Spinal cord (tissue), 10 donors: ENCODE data around the gene GPATCH4. TPM values are rescaled to one million over a fixed set of nuclear protein-coding genes. Genes with fewer than 3 reads are reported as not detected.

Source experiments
- DNase-seq, 6 donors: peaks; one replicate each; pipeline versions ENCODE4 v3.0.0 to v3.0.0-alpha.2; 2013 to 2015; ENCODE audit warnings: low spot score in 6 of 6, low read depth in 4 of 6
- H3K27ac ChIP-seq: one replicate; pipeline ENCODE4 v1.5.1; 2013; ENCODE audit warnings: low read depth, low read length, control low read depth
- H3K27me3 ChIP-seq: one replicate; pipeline ENCODE4 v1.6.1; 2013; ENCODE audit warnings: low read length; ENCODE audit not compliant: control insufficient read depth, insufficient read depth
- H3K36me3 ChIP-seq: one replicate; pipeline ENCODE4 v1.6.1; 2013; ENCODE audit warnings: low read length; ENCODE audit not compliant: control insufficient read depth, insufficient read depth
- H3K4me1 ChIP-seq: one replicate; pipeline ENCODE4 v1.6.1; 2013; ENCODE audit warnings: low read length; ENCODE audit not compliant: control insufficient read depth, insufficient read depth
- H3K4me3 ChIP-seq: one replicate; pipeline ENCODE4 v1.5.1; 2013; ENCODE audit warnings: low read depth, low read length, control low read depth
- H3K9me3 ChIP-seq: one replicate; pipeline ENCODE4 v1.6.1; 2013; ENCODE audit warnings: low read length; ENCODE audit not compliant: control insufficient read depth, insufficient read depth
- WGBS: methylation state at CpG from one replicate; pipeline ENCODE4 v1.1.5; 2013; ENCODE audit warnings: missing lambda C conversion rate; ENCODE audit not compliant: insufficient coverage; 5-methylcytosine and 5-hydroxymethylcytosine counted together
- polyA plus RNA-seq, 2 donors: library from polyadenylated mRNA; unstranded; fragments of 120-200 nt; gene quantifications; one replicate each; pipeline ENCODE4 v1.2.1, GENCODE V29; 2013; ENCODE audit not compliant: insufficient read length in 2 of 2
- total RNA-seq, 2 donors: library from RNA; depleted of rRNA in 1 of 2; stranded (reverse); fragments of 120-200 nt in 1 of 2; fragments of >200 nt in 1 of 2; gene quantifications; one replicate each; pipeline versions ENCODE4 v1.2.3 to v1.2.4, GENCODE V29; 2013 to 2014
- donor health status: healthy.

Gene GPATCH4
- total and polyA plus RNA-seq, 4 donors = 9.5 to 44.5 (median 25.7) TPM

GRCh38 chr1:156601892-156602291 is 613 bp upstream of the GPATCH4 start:
- peak overlapping the region; percentile 94 for H3K4me3 ChIP-seq
- H3K27ac ChIP-seq = peak overlapping the region; percentile 91
- H3K27me3 ChIP-seq = no peaks in the 10 kb centered on the region
- no peak for DNase-seq
- peaks cover 22% of the 10 kb centered on the region for H3K4me1 ChIP-seq
- 52% methylated on average over 5 of the region's 12 CpGs for WGBS
- peaks cover 17% of the 10 kb centered on the region for H3K36me3 ChIP-seq
- H3K9me3 ChIP-seq = no peaks in the 10 kb centered on the region

DNA sequence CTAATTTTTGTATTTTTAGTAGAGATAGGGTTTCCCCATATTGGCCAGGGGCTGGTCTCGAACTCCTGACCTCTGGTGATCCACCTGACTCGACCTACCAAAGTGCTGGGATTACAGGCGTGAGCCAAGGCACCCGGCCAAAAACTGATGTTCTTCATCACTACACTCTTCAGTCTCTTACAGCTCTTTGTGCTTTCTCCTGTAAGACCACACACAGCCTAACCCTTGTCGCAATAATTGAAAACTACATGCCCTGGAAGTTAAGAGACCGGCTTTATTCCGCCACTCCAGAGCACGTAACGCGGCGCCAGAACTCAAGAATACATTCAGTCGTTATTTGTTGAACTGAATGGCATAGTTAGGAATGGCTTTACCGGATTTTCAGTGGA is 552 bp downstream of the GPATCH4 start:
- peak overlapping the region; percentile 94 for H3K4me3 ChIP-seq
- H3K27ac ChIP-seq = no peak overlapping the region
- peaks cover 28% of the 10 kb centered on the region for H3K36me3 ChIP-seq
- H3K27me3 ChIP-seq = no peaks in the 10 kb centered on the region
- peaks cover 24% of the 10 kb centered on the region for H3K4me1 ChIP-seq
- H3K9me3 ChIP-seq = no peaks in the 10 kb centered on the region
- DNase-seq = no peak
- 4% methylated on average over 11 of the region's 13 CpGs for WGBS

- no peak for DNase-seq
- Histone ChIP-seq H3K27me3 (no peaks in the 10 kb centered on the region), H3K4me3 (no peak overlapping the region), H3K36me3 (peaks cover 37% of the 10 kb centered on the region), H3K9me3 (no peaks in the 10 kb centered on the region), H3K27ac (no peak overlapping the region), H3K4me1 (peaks cover 32% of the 10 kb centered on the region)
- WGBS = no CpG with 5 or more reads among the region's 3 CpGs
Observed at GRCh38 chr1:156599811-156600210, 1.5 kb downstream of the GPATCH4 start.

- 100% methylated on average over 1 of the region's 4 CpGs for WGBS
- Histone ChIP-seq H3K27me3 (no peaks in the 10 kb centered on the region), H3K36me3 (peaks cover 38% of the 10 kb centered on the region), H3K27ac (no peak overlapping the region), H3K4me1 (peaks cover 37% of the 10 kb centered on the region), H3K4me3 (no peak overlapping the region), H3K9me3 (no peaks in the 10 kb centered on the region)
- DNase-seq = no peak
Observed at GRCh38 chr1:156598731-156599432, 2.4 kb downstream of the GPATCH4 start.

DNA sequence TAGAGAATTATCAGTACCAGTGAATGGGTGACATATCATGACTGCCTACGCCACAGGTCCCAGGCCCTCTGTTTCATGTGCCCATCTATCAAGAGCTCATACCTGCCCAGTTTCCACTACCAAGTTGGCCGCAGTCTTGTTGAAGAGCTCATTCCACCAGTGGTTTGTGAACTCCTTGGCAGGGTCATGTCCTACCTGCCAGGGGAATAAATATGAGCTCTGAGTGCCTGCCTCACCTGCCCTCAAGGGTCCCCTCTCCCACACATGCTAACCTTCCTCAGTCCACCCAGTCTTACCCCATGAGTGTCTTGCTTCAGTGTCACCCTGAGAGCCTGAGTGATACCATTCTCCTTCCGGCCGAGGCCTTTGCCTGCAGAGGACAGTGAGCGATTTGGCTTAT is 3.2 kb downstream of the GPATCH4 start:
- no peak for DNase-seq
- Histone ChIP-seq H3K9me3 (no peaks in the 10 kb centered on the region), H3K27ac (no peak overlapping the region), H3K4me1 (peaks cover 45% of the 10 kb centered on the region), H3K4me3 (no peak overlapping the region), H3K27me3 (no peaks in the 10 kb centered on the region), H3K36me3 (peaks cover 43% of the 10 kb centered on the region)
- WGBS = 97% methylated on average over 5 of the region's 5 CpGs

GRCh38 chr1:156596426-156596825 is 4.9 kb downstream of the GPATCH4 start:
- Histone ChIP-seq H3K27ac (no peak overlapping the region), H3K4me1 (peaks cover 45% of the 10 kb centered on the region), H3K36me3 (peaks cover 48% of the 10 kb centered on the region), H3K27me3 (no peaks in the 10 kb centered on the region), H3K4me3 (no peak overlapping the region), H3K9me3 (no peaks in the 10 kb centered on the region)
- DNase-seq = no peak
- WGBS = 90% methylated on average over 1 of the region's 3 CpGs

DNA sequence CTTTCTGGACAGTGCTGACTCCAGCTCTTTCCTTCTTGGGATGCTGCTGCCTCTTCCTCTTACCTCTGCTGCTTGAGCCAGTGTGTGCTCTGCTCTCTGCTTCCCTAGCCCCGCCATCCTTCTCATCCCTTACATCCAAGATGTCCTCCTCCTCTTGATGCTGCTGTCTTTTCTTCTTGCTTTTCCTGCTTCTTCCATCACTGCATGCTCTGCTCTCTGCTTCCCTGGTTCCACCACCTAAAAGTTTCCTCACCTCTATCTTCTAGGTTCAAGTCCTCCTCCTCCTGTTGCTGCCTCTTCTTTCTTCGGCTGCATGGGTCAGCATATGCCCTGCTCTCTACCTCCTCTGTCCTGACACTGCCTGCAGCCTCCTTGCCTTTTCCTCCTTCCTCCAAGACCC is 6.3 kb downstream of the GPATCH4 start:
- H3K9me3 ChIP-seq = no peaks in the 10 kb centered on the region
- no peaks in the 10 kb centered on the region for H3K27me3 ChIP-seq
- 89% methylated on average over 2 of the region's 2 CpGs for WGBS
- H3K27ac ChIP-seq = peak overlapping the region; percentile 61
- DNase-seq = no peak
- H3K36me3 ChIP-seq = peaks cover 48% of the 10 kb centered on the region
- no peak overlapping the region for H3K4me3 ChIP-seq
- H3K4me1 ChIP-seq = peaks cover 36% of the 10 kb centered on the region

DNA sequence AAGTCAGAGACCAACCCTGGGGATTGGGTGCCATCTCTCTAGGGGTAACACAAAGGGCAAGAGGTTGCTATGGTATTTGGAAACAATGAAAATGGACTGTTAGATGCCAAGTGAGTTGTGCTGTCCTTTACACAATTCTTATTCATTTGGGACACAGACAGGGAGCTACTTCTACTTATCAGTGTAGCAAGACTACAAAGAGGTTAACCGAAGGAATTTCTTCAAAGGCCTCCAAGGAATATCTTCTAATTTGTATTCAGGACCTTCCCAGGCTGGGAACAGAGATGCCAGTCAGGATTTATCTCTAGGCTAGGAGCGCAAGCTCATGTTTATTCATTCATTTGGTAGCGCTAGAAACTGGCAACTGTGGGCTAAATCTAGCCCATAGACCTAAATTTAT is 7.1 kb downstream of the GPATCH4 start:
- Histone ChIP-seq H3K4me3 (no peak overlapping the region), H3K4me1 (peaks cover 36% of the 10 kb centered on the region), H3K27me3 (no peaks in the 10 kb centered on the region), H3K36me3 (peaks cover 48% of the 10 kb centered on the region), H3K9me3 (no peaks in the 10 kb centered on the region), H3K27ac (peak overlapping the region; percentile 27)
- WGBS = 0% methylated on average over 2 of the region's 3 CpGs
- DNase-seq = peak in 2 of 6 donors; percentile 61 to 84

DNA sequence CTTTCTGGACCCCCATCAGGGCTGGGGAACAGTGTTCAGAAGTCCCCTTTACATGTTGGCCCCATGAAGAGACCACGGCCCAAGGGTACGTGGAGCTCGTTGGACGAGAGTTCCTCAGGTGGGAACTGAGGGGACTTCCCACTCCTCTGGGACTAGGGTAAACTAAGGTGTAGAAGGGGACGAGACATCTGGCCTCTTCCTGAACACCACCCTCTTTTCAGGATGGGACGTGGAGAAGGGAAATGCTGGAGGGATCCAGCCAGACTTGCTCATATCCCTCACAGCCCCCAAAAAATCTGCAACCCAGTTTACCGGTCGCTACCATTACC is 7.7 kb downstream of the GPATCH4 start:
- DNase-seq = no peak
- Histone ChIP-seq H3K27ac (peak overlapping the region; percentile 27), H3K4me1 (peaks cover 36% of the 10 kb centered on the region), H3K27me3 (no peaks in the 10 kb centered on the region), H3K36me3 (peaks cover 48% of the 10 kb centered on the region), H3K9me3 (no peaks in the 10 kb centered on the region), H3K4me3 (no peak overlapping the region)
- 53% methylated on average over 2 of the region's 8 CpGs for WGBS

DNA sequence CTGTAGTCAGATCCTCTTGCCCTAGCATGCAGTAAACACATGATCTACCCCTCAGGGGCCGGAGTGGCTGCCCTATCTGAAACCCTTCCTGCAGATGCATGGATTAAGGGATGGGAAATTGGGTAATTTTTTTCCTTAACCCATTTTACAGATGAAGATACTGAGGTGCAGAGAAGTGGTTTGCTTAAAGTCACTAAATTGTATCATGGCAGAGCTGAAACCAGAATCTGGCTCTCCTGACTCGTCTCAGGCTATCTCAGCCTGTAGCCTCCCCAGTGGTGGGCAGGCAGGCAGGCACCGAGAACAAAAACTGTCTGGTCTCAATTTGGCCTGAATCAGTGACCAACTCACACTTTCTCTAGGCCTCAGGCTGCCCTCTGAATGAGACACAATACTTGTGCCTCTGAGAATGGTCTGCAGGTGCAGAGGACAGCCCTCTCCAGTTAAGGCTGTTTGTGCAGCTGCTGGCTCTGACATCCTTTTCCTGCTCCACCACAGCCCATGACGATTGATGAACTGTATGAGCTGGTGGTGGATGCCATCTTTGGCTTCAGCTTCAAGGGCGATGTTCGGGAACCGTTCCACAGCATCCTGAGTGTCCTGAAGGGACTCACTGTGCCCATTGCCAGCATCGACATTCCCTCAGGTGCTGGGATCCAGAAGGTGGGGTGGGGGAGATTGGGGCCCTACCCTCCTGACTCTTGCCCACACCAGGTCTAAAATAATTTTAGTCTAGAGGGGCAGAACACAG is 8.2 kb downstream of the GPATCH4 start:
- no peak overlapping the region for H3K4me3 ChIP-seq

More for the DNA sequence above, 8.2 kb downstream of the GPATCH4 start:
- H3K9me3 ChIP-seq = no peaks in the 10 kb centered on the region
- H3K27ac ChIP-seq = no peak overlapping the region
- H3K4me1 ChIP-seq = peaks cover 36% of the 10 kb centered on the region
- DNase-seq = peak in 1 of 6 donors; percentile 3
- no peaks in the 10 kb centered on the region for H3K27me3 ChIP-seq
- WGBS = 55% methylated on average over 4 of the region's 8 CpGs
- peaks cover 42% of the 10 kb centered on the region for H3K36me3 ChIP-seq
